HepG2 (cell line): ENCODE data around the gene TM9SF2. TPM values are rescaled to one million over a fixed set of nuclear protein-coding genes. Genes with fewer than 3 reads are reported as not detected.
A peak's percentile ranks its signal among the peaks of the same experiment; 100 is the strongest.

Experiments used
- AHDC1 ChIP-seq: sonication (generic); formaldehyde crosslinking; IDR thresholded peaks from 2 replicates; pipeline ENCODE4 v1.5.1; 2020; ENCODE audit warnings: mild to moderate bottlenecking, missing genetic modification reagents, borderline replicate concordance
- ASH2L ChIP-seq: fragments of 300-600, 200-600 bp; sonication (generic); IDR thresholded peaks from 2 replicates; pipeline ENCODE4 v1.7.0; 2017; ENCODE audit warnings: low read depth, mild to moderate bottlenecking, moderate library complexity, mixed read lengths, low read length; ENCODE audit not compliant: insufficient read length
- BCL6 ChIP-seq: IDR thresholded peaks from 2 replicates; pipeline ENCODE4 v1.6.1; 2016; ENCODE audit warnings: missing genetic modification reagents, missing compliant biosample characterization
- CEBPZ ChIP-seq: IDR thresholded peaks from 2 replicates; pipeline ENCODE4 v1.6.1; 2012; ENCODE audit warnings: low read length, improper control_type of control experiment
- EP300 ChIP-seq, 3 experiments: sonication (generic) in 1 of 3; formaldehyde crosslinking in 1 of 3; IDR thresholded peaks; 2 replicates each; pipeline versions ENCODE4 v1.5.1 to v1.6.1; 2011 to 2020; ENCODE audit warnings: low read depth in 2 of 3, low read length in 2 of 3, borderline replicate concordance in 1 of 3, improper control_type of control experiment in 1 of 3, mild to moderate bottlenecking in 1 of 3, missing genetic modification reagents in 1 of 3, moderate library complexity in 1 of 3
- NCOA5 ChIP-seq: sonication (generic); formaldehyde crosslinking; IDR thresholded peaks from 2 replicates; pipeline ENCODE4 v1.4.0; 2020; ENCODE audit warnings: missing genetic modification reagents
- NR2C2 ChIP-seq: sonication (generic); formaldehyde crosslinking; IDR thresholded peaks from 2 replicates; pipeline ENCODE4 v1.4.0; 2020; ENCODE audit warnings: missing genetic modification reagents, mild to moderate bottlenecking, moderate library complexity, borderline replicate concordance
- PAXIP1 ChIP-seq: sonication (generic); formaldehyde crosslinking; conservative IDR thresholded peaks from 2 replicates; pipeline ENCODE4 v1.4.0; 2020; ENCODE audit warnings: mild to moderate bottlenecking, missing genetic modification reagents, moderate library complexity
- RARA ChIP-seq: IDR thresholded peaks from 2 replicates; pipeline ENCODE4 v1.6.1; 2016; ENCODE audit warnings: missing genetic modification reagents, missing compliant biosample characterization
- SOX6 ChIP-seq, 2 experiments: fragments of 450-650 bp in 1 of 2; sonication (generic) in 1 of 2; formaldehyde crosslinking in 1 of 2; IDR thresholded peaks; 2 replicates each; pipeline versions ENCODE4 v1.4.0 to v1.6.1; 2017 to 2020; ENCODE audit warnings: antibody characterized with exemption in 1 of 2, mild to moderate bottlenecking in 1 of 2, missing genetic modification reagents in 1 of 2
- TBX3 ChIP-seq: fragments of 450-650 bp; IDR thresholded peaks from 2 replicates; pipeline ENCODE4 v1.6.1; 2017; ENCODE audit warnings: antibody characterized with exemption, mild to moderate bottlenecking, inconsistent platforms, borderline replicate concordance
- THYN1 ChIP-seq: sonication (generic); formaldehyde crosslinking; IDR thresholded peaks from 2 replicates; pipeline ENCODE4 v1.8.1; 2023; ENCODE audit warnings: low read depth, mild to moderate bottlenecking, moderate library complexity, missing genetic modification reagents, borderline replicate concordance
- ZNF124 ChIP-seq: sonication (generic); formaldehyde crosslinking; IDR thresholded peaks from 2 replicates; pipeline ENCODE4 v1.4.0; 2020; ENCODE audit warnings: missing genetic modification reagents
- ZNF496 ChIP-seq: sonication (generic); formaldehyde crosslinking; IDR thresholded peaks from 2 replicates; pipeline ENCODE4 v1.8.1; 2023; ENCODE audit warnings: mild to moderate bottlenecking, moderate library complexity, missing genetic modification reagents; ENCODE audit not compliant: insufficient replicate concordance
- polyA plus RNA-seq, 8 experiments: library from polyadenylated mRNA; depleted of rRNA in 3 of 8; stranded (reverse) in 7 of 8; unstranded in 1 of 8; fragments of >200 nt; fragmentation: Illumina TruSeq in 4 of 8; extraction: Trizol in 4 of 8; gene quantifications; 2 replicates each; pipeline versions ENCODE4 v1.2.1 to v1.2.3, GENCODE V29; 2011 to 2016; ENCODE audit warnings: low read depth in 4 of 8, missing spikeins in 1 of 8, mixed read lengths in 1 of 8; ENCODE audit not compliant: insufficient read depth in 1 of 8
- total RNA-seq, 5 experiments: library from RNA; depleted of rRNA; stranded (reverse); fragments of >200 nt; fragmentation: Illumina TruSeq; extraction: Trizol; gene quantifications; 2 replicates each; pipeline ENCODE4 v1.2.3, GENCODE V29; 2016; ENCODE audit warnings: low read depth in 1 of 5

Gene TM9SF2
- total and polyA plus RNA-seq, 2 of the 13 experiments (the other 11 are each of a cell fraction or from before 2014, with no cell fraction given) = 94.1 to 123 TPM

GRCh38 chr13:99558570-99559180, 57.4 kb downstream of the TM9SF2 start (continued):
- TF ChIP-seq PAXIP1 (CRISPR knock-in tag) = peak; percentile 76
- TF ChIP-seq NR2C2 (CRISPR knock-in tag) = 0 out of 2 replicates have a peak, but pooled peaks have one; percentile 20
- TF ChIP-seq EP300 (IDR thresholded peaks at IDR 0.05; ENCODE audit: low read depth in 2 of 2, low read length in 2 of 2) = peak in 1 of 2 experiments; percentile 73; a peak in 2 of 4 replicates
- no peak for TF ChIP-seq EP300 (CRISPR knock-in tag; IDR thresholded peaks at IDR 0.05; ENCODE audit: borderline replicate concordance)
- no peak for TF ChIP-seq CEBPZ
- peak; percentile 35 for TF ChIP-seq ASH2L
- no peak for TF ChIP-seq ZNF496 (CRISPR knock-in tag)
- TF ChIP-seq ZNF124 (CRISPR knock-in tag) = no peak
- peak; percentile 20; the same call in 1 of the 2 replicates for TF ChIP-seq RARA (CRISPR knock-in tag)
- TF ChIP-seq SOX6 (IDR thresholded peaks at IDR 0.05) = no peak
- TF ChIP-seq SOX6 (CRISPR knock-in tag; IDR thresholded peaks at IDR 0.05) = peak; percentile 47; the same call in 1 of the 2 replicates
- TF ChIP-seq THYN1 (CRISPR knock-in tag) = no peak
- no peak for TF ChIP-seq NCOA5 (CRISPR knock-in tag)
- peak; percentile 62; the same call in 1 of the 2 replicates for TF ChIP-seq TBX3
- peak; percentile 61; the same call in 1 of the 2 replicates for TF ChIP-seq AHDC1 (CRISPR knock-in tag)
- peak; percentile 40; the same call in 1 of the 2 replicates for TF ChIP-seq BCL6 (CRISPR knock-in tag)
